Body of pancreas (tissue), 4 donors: ENCODE data around the gene FOXN4.

Experiments
- CTCF ChIP-seq, 7 experiments: fragments of 450-650 bp in 4 of 7; fragments of 200-600 bp in 3 of 7; sonication (generic) in 3 of 7; IDR thresholded peaks; one replicate each; pipeline ENCODE4 v1.5.1; 2016 to 2019; ENCODE audit warnings: antibody characterized with exemption in 7 of 7
- POLR2A ChIP-seq, 3 donors: fragments of 450-650 bp; IDR thresholded peaks; one replicate each; pipeline ENCODE4 v1.6.1; 2016; ENCODE audit warnings: antibody characterized with exemption in 3 of 3, mild to moderate bottlenecking in 2 of 3

- TF ChIP-seq CTCF (IDR thresholded peaks at IDR 0.05) (no peak), POLR2A (IDR thresholded peaks at IDR 0.05) (no peak)
These were observed 34.7 kb downstream of the FOXN4 start for GRCh38 chr12:109274381-109274780.
